Stimulated activated CD4-positive, alpha-beta T cell treated with anti-CD3 and anti-CD28 coated beads, Interleukin-15, amount 100 ng/mL, for 1 hour (primary cell): ENCODE results near the gene KMT2E.
"Not testable (repeated sequence)": the region's sequence is repeated elsewhere in the genome, so short reads cannot be mapped to it uniquely, and the experiment has no call there.

Experiments used
- DNase-seq, 2 donors: peaks; one replicate each; pipeline ENCODE4 v3.0.0-alpha.2; 2020; ENCODE audit warnings: low read depth in 1 of 2, low spot score in 1 of 2

KMT2E gene

GRCh38 chr7:105013816-105014692, at the start of gene KMT2E:
TSS of gene KMT2E (plus strand) at chr7:105014205. CDS start at chr7:105040953, 26,748 bp downstream.
- DNase-seq = peak; percentile 86

DNA sequence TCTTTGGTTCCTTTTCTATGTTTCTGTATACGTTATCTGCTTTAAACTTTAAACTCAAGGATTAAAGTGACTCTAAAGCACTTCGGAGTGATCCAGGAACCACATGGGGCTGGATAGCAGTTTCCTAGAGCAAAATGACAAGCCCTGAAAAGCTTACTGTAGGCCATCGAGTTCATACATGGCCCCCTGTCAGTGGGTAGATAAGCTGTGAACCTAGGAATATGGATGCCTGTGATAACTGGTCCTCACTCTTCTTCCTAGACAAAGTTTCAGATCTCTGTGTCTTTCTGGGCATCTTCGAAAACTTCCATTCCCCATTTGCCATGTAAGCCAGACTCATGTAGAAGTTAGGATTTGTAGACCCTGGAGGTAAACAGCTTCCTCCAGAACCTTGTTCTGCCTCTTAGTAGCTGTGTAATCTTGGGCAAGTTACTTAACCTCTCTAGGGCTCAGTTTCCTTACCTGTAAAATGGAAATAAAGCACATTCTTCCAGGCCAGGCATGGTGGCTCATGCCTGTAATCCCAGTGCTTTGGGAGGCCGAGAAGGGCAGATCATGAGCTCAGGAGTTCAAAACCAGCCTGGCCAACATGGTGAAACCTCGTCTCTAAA, 49.3 kb upstream of the KMT2E start:
- DNase-seq = no peak

- no peak for DNase-seq
Observed at GRCh38 chr7:104966022-104966421, 48.0 kb upstream of the KMT2E start.

GRCh38 chr7:104967088-104967487, 46.9 kb upstream of the KMT2E start:
- DNase-seq = no peak

- no peak for DNase-seq
Observed at GRCh38 chr7:104967595-104967994, 46.4 kb upstream of the KMT2E start.

DNA sequence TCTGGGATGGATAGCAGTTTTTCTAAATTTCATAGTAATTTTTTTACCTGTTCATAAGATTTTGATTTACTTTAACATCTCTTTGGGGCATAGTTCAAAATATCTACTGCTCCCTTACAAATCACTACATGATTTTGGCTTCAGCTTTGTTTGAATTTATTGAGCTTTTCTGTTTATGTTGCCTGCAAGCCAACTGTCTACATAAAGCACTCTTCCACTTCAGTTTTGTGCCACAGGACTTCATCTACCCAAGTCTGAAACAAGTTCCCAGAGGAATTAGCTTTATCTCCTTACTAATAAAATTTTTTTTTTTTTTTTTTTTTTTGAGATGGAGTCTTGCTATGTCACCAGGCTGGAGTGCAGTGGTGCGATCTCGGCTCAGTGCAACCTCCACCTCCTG, 45.4 kb upstream of the KMT2E start:
- DNase-seq = no peak

- no peak for DNase-seq
Observed at GRCh38 chr7:104969183-104969582, 44.8 kb upstream of the KMT2E start.

- no peak for DNase-seq
Observed at GRCh38 chr7:104971290-104972071, 42.5 kb upstream of the KMT2E start.

GRCh38 chr7:104972500-104972899, 41.5 kb upstream of the KMT2E start:
- DNase-seq = no peak

DNA sequence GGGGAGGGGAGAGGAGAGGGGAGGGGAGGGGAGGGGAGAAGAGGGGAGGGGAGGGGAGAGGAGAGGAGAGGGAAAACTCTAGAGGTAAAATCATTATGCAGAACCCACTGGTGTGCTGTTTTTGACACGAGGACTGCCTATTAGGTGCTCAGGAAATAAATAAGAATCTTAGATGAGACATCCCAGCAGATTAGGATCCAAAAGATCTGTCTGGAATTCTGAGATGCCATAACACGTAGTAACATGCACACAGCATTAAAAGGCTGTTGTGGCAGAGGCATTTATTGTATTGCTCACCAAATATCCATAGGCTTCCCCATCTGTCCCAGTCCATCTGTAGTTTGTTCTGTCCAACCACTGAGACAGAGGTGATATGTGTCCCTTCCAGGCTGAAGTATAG, 40.8 kb upstream of the KMT2E start:
- no peak for DNase-seq

DNA sequence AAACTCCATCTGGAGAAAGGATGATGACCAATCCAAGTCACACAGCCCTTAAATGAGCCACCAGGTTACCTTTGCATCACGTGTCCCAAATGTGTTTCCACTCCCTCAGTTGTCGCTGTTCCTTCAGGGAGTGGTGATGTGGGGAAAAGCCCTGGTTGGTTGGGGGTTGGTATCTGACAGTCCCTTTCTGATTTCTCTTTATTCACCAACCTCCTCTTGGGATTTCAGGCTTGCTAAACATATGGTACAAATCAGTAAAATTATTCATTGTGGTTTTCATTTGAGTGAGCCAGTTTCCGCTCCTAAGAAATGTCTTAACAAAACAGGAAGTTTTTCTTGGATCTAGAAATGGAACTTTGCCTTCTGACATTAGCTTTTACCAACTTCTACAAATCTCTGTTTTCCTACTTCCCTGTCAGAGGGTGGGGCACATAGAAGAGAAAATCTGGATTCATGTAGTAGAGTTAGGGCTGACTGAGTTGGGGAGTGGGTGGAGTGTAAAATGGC, 40.0 kb upstream of the KMT2E start:
- DNase-seq = no peak

GRCh38 chr7:104975553-104975952, 38.5 kb upstream of the KMT2E start:
- DNase-seq = not testable (repeated sequence)

- DNase-seq = no peak
Observed at GRCh38 chr7:104976966-104977636, 36.9 kb upstream of the KMT2E start.

DNA sequence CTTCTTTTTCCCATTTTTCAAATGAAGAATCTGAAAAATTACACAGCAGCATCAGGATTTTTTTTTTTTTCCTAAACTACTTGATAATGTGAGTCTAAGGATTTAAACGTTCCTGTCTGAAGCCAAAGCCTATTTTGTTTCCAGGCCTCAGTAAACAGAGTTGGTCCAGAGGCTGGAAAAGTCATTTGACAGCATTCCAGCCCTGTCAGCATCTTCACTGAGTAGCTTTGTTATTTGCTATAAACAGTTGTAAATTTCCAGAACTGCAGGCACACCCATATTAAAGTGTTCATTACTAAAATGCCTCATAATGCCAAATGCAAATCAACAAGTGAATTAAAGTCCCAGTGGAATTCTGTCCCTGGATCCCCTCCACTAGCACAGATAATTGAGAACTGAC, 35.5 kb upstream of the KMT2E start:
- no peak for DNase-seq

GRCh38 chr7:104979167-104979841, 34.7 kb upstream of the KMT2E start:
- DNase-seq = no peak

GRCh38 chr7:104980440-104980839, 33.6 kb upstream of the KMT2E start:
- no peak for DNase-seq

- DNase-seq = no peak
Observed at GRCh38 chr7:104980841-104981671, 32.9 kb upstream of the KMT2E start.

- DNase-seq = no peak
Observed at GRCh38 chr7:104981672-104982037, 32.4 kb upstream of the KMT2E start.

DNA sequence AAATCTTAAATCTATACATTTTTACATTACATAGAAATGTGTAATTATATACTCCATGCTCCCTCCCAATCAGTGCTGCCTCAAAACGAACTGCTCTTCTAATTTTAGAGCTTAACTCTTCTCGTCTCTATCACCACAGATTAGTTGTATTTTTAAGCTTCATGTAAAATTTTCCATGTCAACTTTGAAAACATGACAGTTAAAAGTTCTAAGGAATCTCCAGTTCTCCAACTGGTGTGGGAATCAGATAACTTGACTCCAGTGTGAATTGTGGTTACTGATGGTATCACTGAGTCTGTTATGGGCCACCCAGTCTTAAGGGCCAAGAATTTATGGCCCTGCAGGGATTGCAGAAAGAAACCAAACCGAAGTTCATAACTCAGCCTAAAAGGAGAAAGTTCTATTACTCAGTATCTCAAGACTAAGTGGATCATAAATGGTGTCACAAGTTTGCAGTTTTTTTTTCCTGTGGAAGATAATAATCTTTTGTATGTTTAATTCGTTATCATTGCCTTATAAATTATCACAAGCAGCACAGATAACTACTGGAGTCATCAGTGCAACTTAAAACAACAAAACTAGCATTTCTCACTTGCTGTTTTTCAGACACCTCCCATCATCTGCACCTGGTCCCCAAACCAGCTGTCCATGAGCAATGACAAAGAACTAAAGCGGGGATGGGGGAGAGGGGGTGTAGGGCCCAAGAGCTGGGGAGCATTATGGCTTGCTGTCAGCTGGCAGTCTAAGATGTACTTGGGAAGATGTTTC, 31.5 kb upstream of the KMT2E start:
- DNase-seq = no peak
